ENCODE data around the gene ERGIC3.
"Not testable (repeated sequence)": the region's sequence is repeated elsewhere in the genome, so short reads cannot be mapped to it uniquely, and the experiment has no call there.

Gene ERGIC3

GRCh38 chr20:35544941-35545340 is 3.1 kb downstream of the ERGIC3 start:
- H3K9me3 ChIP-seq (ENCODE audit: control insufficient read depth, insufficient read depth, low read length); H3K4me3 ChIP-seq (ENCODE audit: low read length); H3K27me3 ChIP-seq (ENCODE audit: control insufficient read depth, insufficient read depth, low read length); DNase-seq (ENCODE audit: low read depth, low spot score); H3K27ac ChIP-seq (ENCODE audit: low read length); H3K4me1 ChIP-seq (ENCODE audit: control insufficient read depth, insufficient read depth, low read length): not testable (repeated sequence)
- H3K36me3 ChIP-seq (ENCODE audit: control insufficient read depth, insufficient read depth, low read length) = peaks cover 21% of the 10 kb centered on the region
- no CpG with 5 or more reads among the region's 7 CpGs for WGBS (ENCODE audit: insufficient coverage, insufficient read length)

GRCh38 chr20:35546127-35546526 is 4.2 kb downstream of the ERGIC3 start:
- no peak overlapping the region for H3K27ac ChIP-seq (ENCODE audit: low read length)
- peaks cover 21% of the 10 kb centered on the region for H3K36me3 ChIP-seq (ENCODE audit: control insufficient read depth, insufficient read depth, low read length)

GRCh38 chr20:35547329-35547728 is 5.5 kb downstream of the ERGIC3 start:
- WGBS (ENCODE audit: insufficient coverage, insufficient read length) = no CpG with 5 or more reads among the region's 9 CpGs
- no peak overlapping the region for H3K27ac ChIP-seq (ENCODE audit: low read length)
- peaks cover 4% of the 10 kb centered on the region; the same call in 1 of the 2 replicates for H3K4me1 ChIP-seq (ENCODE audit: control insufficient read depth, insufficient read depth, low read length)
- H3K9me3 ChIP-seq (ENCODE audit: control insufficient read depth, insufficient read depth, low read length) = no peaks in the 10 kb centered on the region
- H3K27me3 ChIP-seq (ENCODE audit: control insufficient read depth, insufficient read depth, low read length) = no peaks in the 10 kb centered on the region; the same call in 1 of the 2 replicates
- no peak overlapping the region for H3K4me3 ChIP-seq (ENCODE audit: low read length)
- no peak for DNase-seq (ENCODE audit: low read depth, low spot score)
- H3K36me3 ChIP-seq (ENCODE audit: control insufficient read depth, insufficient read depth, low read length) = peaks cover 29% of the 10 kb centered on the region

More at GRCh38 chr20:35546127-35546526, 4.2 kb downstream of the ERGIC3 start:
- no peak overlapping the region for H3K4me3 ChIP-seq (ENCODE audit: low read length)
- H3K4me1 ChIP-seq (ENCODE audit: control insufficient read depth, insufficient read depth, low read length) = peaks cover 4% of the 10 kb centered on the region; the same call in 1 of the 2 replicates
- no peaks in the 10 kb centered on the region for H3K9me3 ChIP-seq (ENCODE audit: control insufficient read depth, insufficient read depth, low read length)
- DNase-seq (ENCODE audit: low read depth, low spot score) = no peak
- WGBS (ENCODE audit: insufficient coverage, insufficient read length) = no CpG with 5 or more reads among the region's 1 CpG
- H3K27me3 ChIP-seq (ENCODE audit: control insufficient read depth, insufficient read depth, low read length) = no peaks in the 10 kb centered on the region

- peaks cover 36% of the 10 kb centered on the region for H3K36me3 ChIP-seq (ENCODE audit: control insufficient read depth, insufficient read depth, low read length)
- no peak overlapping the region for H3K27ac ChIP-seq (ENCODE audit: low read length)
- DNase-seq (ENCODE audit: low read depth, low spot score) = no peak
- no peaks in the 10 kb centered on the region for H3K9me3 ChIP-seq (ENCODE audit: control insufficient read depth, insufficient read depth, low read length)
- no peaks in the 10 kb centered on the region for H3K4me1 ChIP-seq (ENCODE audit: control insufficient read depth, insufficient read depth, low read length)
- no peaks in the 10 kb centered on the region; the same call in 1 of the 2 replicates for H3K27me3 ChIP-seq (ENCODE audit: control insufficient read depth, insufficient read depth, low read length)
- no peak overlapping the region for H3K4me3 ChIP-seq (ENCODE audit: low read length)
- no CpG with 5 or more reads among the region's 4 CpGs for WGBS (ENCODE audit: insufficient coverage, insufficient read length)
Measured at GRCh38 chr20:35551503-35551902, 9.6 kb downstream of the ERGIC3 start.

- Histone ChIP-seq H3K9me3 (ENCODE audit: control insufficient read depth, insufficient read depth, low read length) (no peaks in the 10 kb centered on the region), H3K36me3 (ENCODE audit: control insufficient read depth, insufficient read depth, low read length) (peaks cover 36% of the 10 kb centered on the region)
- WGBS (ENCODE audit: insufficient coverage, insufficient read length) = no CpG with 5 or more reads among the region's 3 CpGs
Measured at GRCh38 chr20:35552914-35553313, 11.0 kb downstream of the ERGIC3 start.

GRCh38 chr20:35555461-35555860 is 13.6 kb downstream of the ERGIC3 start:
- not testable (repeated sequence) for H3K27ac ChIP-seq (ENCODE audit: low read length); DNase-seq (ENCODE audit: low read depth, low spot score); H3K27me3 ChIP-seq (ENCODE audit: control insufficient read depth, insufficient read depth, low read length); H3K4me1 ChIP-seq (ENCODE audit: control insufficient read depth, insufficient read depth, low read length); H3K4me3 ChIP-seq (ENCODE audit: low read length); H3K9me3 ChIP-seq (ENCODE audit: control insufficient read depth, insufficient read depth, low read length)
- WGBS (ENCODE audit: insufficient coverage, insufficient read length) = no CpG with 5 or more reads among the region's 4 CpGs
- H3K36me3 ChIP-seq (ENCODE audit: control insufficient read depth, insufficient read depth, low read length) = peaks cover 23% of the 10 kb centered on the region

More at GRCh38 chr20:35552914-35553313, 11.0 kb downstream of the ERGIC3 start:
- H3K4me1 ChIP-seq (ENCODE audit: control insufficient read depth, insufficient read depth, low read length) = no peaks in the 10 kb centered on the region
- no peak overlapping the region for H3K27ac ChIP-seq (ENCODE audit: low read length)
- no peak overlapping the region for H3K4me3 ChIP-seq (ENCODE audit: low read length)
- no peak for DNase-seq (ENCODE audit: low read depth, low spot score)
- no peaks in the 10 kb centered on the region; the same call in 1 of the 2 replicates for H3K27me3 ChIP-seq (ENCODE audit: control insufficient read depth, insufficient read depth, low read length)

GRCh38 chr20:35555951-35556645 is 14.2 kb downstream of the ERGIC3 start:
- WGBS (ENCODE audit: insufficient coverage, insufficient read length) = no CpG with 5 or more reads among the region's 21 CpGs
- peaks cover 23% of the 10 kb centered on the region for H3K36me3 ChIP-seq (ENCODE audit: control insufficient read depth, insufficient read depth, low read length)

GRCh38 chr20:35556871-35557270 is 15.0 kb downstream of the ERGIC3 start:
- no CpG with 5 or more reads among the region's 8 CpGs for WGBS (ENCODE audit: insufficient coverage, insufficient read length)
- peaks cover 17% of the 10 kb centered on the region for H3K36me3 ChIP-seq (ENCODE audit: control insufficient read depth, insufficient read depth, low read length)
- no peak overlapping the region for H3K4me3 ChIP-seq (ENCODE audit: low read length)
- no peak for DNase-seq (ENCODE audit: low read depth, low spot score)
- no peaks in the 10 kb centered on the region for H3K27me3 ChIP-seq (ENCODE audit: control insufficient read depth, insufficient read depth, low read length)
- H3K9me3 ChIP-seq (ENCODE audit: control insufficient read depth, insufficient read depth, low read length) = no peaks in the 10 kb centered on the region
- H3K4me1 ChIP-seq (ENCODE audit: control insufficient read depth, insufficient read depth, low read length) = 0 out of 2 replicates have a peak, but pooled peaks cover 2% of the 10 kb centered on the region
- no peak overlapping the region for H3K27ac ChIP-seq (ENCODE audit: low read length)

More at GRCh38 chr20:35555951-35556645, 14.2 kb downstream of the ERGIC3 start:
- Histone ChIP-seq H3K27ac (ENCODE audit: low read length) (no peak overlapping the region), H3K9me3 (ENCODE audit: control insufficient read depth, insufficient read depth, low read length) (no peaks in the 10 kb centered on the region), H3K4me3 (ENCODE audit: low read length) (no peak overlapping the region), H3K4me1 (ENCODE audit: control insufficient read depth, insufficient read depth, low read length) (0 out of 2 replicates have a peak, but pooled peaks cover 2% of the 10 kb centered on the region), H3K27me3 (ENCODE audit: control insufficient read depth, insufficient read depth, low read length) (no peaks in the 10 kb centered on the region; the same call in 1 of the 2 replicates)
- DNase-seq (ENCODE audit: low read depth, low spot score) = no peak

- DNase-seq (ENCODE audit: low read depth, low spot score) = no peak
- no peak overlapping the region for H3K27ac ChIP-seq (ENCODE audit: low read length)
- 0 out of 2 replicates have a peak, but pooled peaks cover 2% of the 10 kb centered on the region for H3K4me1 ChIP-seq (ENCODE audit: control insufficient read depth, insufficient read depth, low read length)
- WGBS (ENCODE audit: insufficient coverage, insufficient read length) = no CpG with 5 or more reads among the region's 4 CpGs
- no peaks in the 10 kb centered on the region for H3K9me3 ChIP-seq (ENCODE audit: control insufficient read depth, insufficient read depth, low read length)
- no peaks in the 10 kb centered on the region for H3K27me3 ChIP-seq (ENCODE audit: control insufficient read depth, insufficient read depth, low read length)
- H3K4me3 ChIP-seq (ENCODE audit: low read length) = no peak overlapping the region
- peaks cover 14% of the 10 kb centered on the region for H3K36me3 ChIP-seq (ENCODE audit: control insufficient read depth, insufficient read depth, low read length)
Measured at GRCh38 chr20:35558451-35558850, 16.6 kb downstream of the ERGIC3 start.

GRCh38 chr20:35559042-35559693 is 17.3 kb downstream of the ERGIC3 start:
- DNase-seq (ENCODE audit: low read depth, low spot score) = no peak
- H3K9me3 ChIP-seq (ENCODE audit: control insufficient read depth, insufficient read depth, low read length) = no peaks in the 10 kb centered on the region
- no peak overlapping the region for H3K27ac ChIP-seq (ENCODE audit: low read length)
- no CpG with 5 or more reads among the region's 24 CpGs for WGBS (ENCODE audit: insufficient coverage, insufficient read length)
- 0 out of 2 replicates have a peak, but pooled peaks cover 2% of the 10 kb centered on the region for H3K4me1 ChIP-seq (ENCODE audit: control insufficient read depth, insufficient read depth, low read length)
- H3K27me3 ChIP-seq (ENCODE audit: control insufficient read depth, insufficient read depth, low read length) = no peaks in the 10 kb centered on the region
- peaks cover 14% of the 10 kb centered on the region for H3K36me3 ChIP-seq (ENCODE audit: control insufficient read depth, insufficient read depth, low read length)
- no peak overlapping the region for H3K4me3 ChIP-seq (ENCODE audit: low read length)
